ENCODE results near the gene ARL9.

GRCh38 chr4:56537147-56537546 lies 31.6 kb downstream of the ARL9 start:
- TF ChIP-seq CTCF (conservative IDR thresholded peaks at IDR 0.05; ENCODE audit: low read length) (no peak), EZH2phosphoT487 (IDR thresholded peaks at IDR 0.05; ENCODE audit: borderline replicate concordance) (no peak)

Measured in Loucy (cell line).